Progenitor cell of endocrine pancreas (in vitro differentiated cells): ENCODE measurements around the gene COL4A1. TPM values are rescaled to one million over a fixed set of nuclear protein-coding genes. Genes with fewer than 3 reads are reported as not detected.

ENCODE experiments used
- DNase-seq: peaks from one replicate; pipeline ENCODE4 v3.0.0; 2021; ENCODE audit warnings: low spot score; ENCODE audit not compliant: unreplicated experiment
- H3K27ac Mint-ChIP-seq: 2 replicates; pipeline ENCODE4 v1.8.0; 2021; ENCODE audit warnings: mild to moderate bottlenecking, moderate library complexity, mixed read lengths
- H3K27me3 Mint-ChIP-seq: 2 replicates; pipeline ENCODE4 v1.8.0; 2021; ENCODE audit warnings: mixed read lengths
- H3K36me3 Mint-ChIP-seq: 2 replicates; pipeline ENCODE4 v1.8.0; 2022; ENCODE audit warnings: mixed read lengths; ENCODE audit not compliant: insufficient read depth
- H3K4me1 Mint-ChIP-seq: 2 replicates; pipeline ENCODE4 v1.8.0; 2021; ENCODE audit warnings: low read depth, mixed read lengths
- H3K4me3 Mint-ChIP-seq: 2 replicates; pipeline ENCODE4 v1.8.0; 2021; ENCODE audit warnings: low read depth, mild to moderate bottlenecking, moderate library complexity, mixed read lengths
- H3K9me3 Mint-ChIP-seq: 2 replicates; pipeline ENCODE4 v1.8.0; 2021; ENCODE audit warnings: low read depth, mixed read lengths
- total RNA-seq: library from RNA; stranded (reverse); gene quantifications from 2 replicates; pipeline ENCODE4 v1.2.1, GENCODE V29; 2021
- TF ChIP-seq, protein P1 (sequence below): fragments of 200-600 bp; sonication (generic); IDR thresholded peaks from one replicate; pipeline ENCODE4 v1.5.0; 2021; ENCODE audit warnings: antibody characterized with exemption, mild to moderate bottlenecking; ENCODE audit not compliant: unreplicated experiment

Gene COL4A1
- total RNA-seq, 1 donor from 2014 or later, result 81.3 TPM

GRCh38 chr13:110227864-110228643 is 78.9 kb downstream of the COL4A1 start:
- H3K4me1 Mint-ChIP-seq, result peaks cover 14% of the 10 kb centered on the region
- H3K36me3 Mint-ChIP-seq, result peaks cover 2% of the 10 kb centered on the region
- no peak overlapping the region for H3K4me3 Mint-ChIP-seq
- peaks cover 20% of the 10 kb centered on the region for H3K27me3 Mint-ChIP-seq
- peaks cover 2% of the 10 kb centered on the region for H3K9me3 Mint-ChIP-seq
- no peak overlapping the region for H3K27ac Mint-ChIP-seq
- DNase-seq, result no peak
- TF ChIP-seq, protein P1, sequence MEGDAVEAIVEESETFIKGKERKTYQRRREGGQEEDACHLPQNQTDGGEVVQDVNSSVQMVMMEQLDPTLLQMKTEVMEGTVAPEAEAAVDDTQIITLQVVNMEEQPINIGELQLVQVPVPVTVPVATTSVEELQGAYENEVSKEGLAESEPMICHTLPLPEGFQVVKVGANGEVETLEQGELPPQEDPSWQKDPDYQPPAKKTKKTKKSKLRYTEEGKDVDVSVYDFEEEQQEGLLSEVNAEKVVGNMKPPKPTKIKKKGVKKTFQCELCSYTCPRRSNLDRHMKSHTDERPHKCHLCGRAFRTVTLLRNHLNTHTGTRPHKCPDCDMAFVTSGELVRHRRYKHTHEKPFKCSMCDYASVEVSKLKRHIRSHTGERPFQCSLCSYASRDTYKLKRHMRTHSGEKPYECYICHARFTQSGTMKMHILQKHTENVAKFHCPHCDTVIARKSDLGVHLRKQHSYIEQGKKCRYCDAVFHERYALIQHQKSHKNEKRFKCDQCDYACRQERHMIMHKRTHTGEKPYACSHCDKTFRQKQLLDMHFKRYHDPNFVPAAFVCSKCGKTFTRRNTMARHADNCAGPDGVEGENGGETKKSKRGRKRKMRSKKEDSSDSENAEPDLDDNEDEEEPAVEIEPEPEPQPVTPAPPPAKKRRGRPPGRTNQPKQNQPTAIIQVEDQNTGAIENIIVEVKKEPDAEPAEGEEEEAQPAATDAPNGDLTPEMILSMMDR, result no peak

GRCh38 chr13:110227416-110227815 is 79.5 kb downstream of the COL4A1 start:
- Mint-ChIP-seq H3K27ac (no peak overlapping the region), H3K36me3 (no peaks in the 10 kb centered on the region), H3K27me3 (peaks cover 15% of the 10 kb centered on the region), H3K4me1 (peaks cover 14% of the 10 kb centered on the region), H3K9me3 (no peaks in the 10 kb centered on the region), H3K4me3 (no peak overlapping the region)
- DNase-seq, result no peak
- TF ChIP-seq, protein P1, result no peak

DNA sequence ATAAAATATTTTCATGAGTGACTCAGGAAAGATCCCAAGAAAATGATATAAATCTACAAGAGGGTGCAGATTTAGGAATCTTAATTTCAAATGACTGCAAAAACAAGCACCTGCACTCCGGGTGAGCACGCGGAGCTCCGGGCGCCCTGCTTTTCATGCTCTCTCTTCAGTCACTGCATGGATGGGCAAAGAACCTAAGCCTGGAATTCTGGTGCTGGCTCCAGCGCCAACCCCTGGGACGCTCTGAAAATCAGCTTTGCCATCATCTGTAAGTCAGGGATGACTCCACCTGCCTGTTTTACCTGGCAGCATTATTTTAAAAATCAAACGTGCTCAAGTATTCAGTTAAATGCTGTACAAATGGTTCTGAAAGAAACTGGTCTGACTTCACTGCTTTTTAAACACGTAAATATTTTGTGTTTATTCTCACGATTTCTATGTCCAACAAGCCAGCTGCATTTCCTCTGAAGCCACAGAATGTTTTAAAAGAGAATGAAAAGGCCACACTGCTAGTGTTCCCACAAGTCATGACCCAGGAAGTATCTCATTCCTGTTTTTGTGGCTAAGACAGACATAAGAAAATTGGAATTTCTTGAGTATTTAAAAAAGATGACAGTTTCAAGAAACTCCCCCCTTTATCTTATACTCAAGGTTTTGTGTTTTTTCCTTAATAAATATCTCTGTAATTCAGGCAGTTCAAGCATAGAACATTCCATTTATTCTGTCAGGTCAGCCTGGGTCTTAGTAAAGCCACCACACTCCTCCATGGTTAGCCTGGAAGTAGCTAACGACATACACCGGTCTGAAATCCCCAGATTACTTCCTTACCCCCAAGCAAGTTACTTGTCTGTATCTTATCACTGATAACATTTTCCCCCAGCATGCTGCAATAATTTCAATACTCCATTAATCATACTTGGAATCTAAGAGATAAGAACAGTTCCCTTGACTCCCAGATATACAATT is 81.1 kb downstream of the COL4A1 start:
- TF ChIP-seq, protein P1, result no peak
- H3K9me3 Mint-ChIP-seq, result no peaks in the 10 kb centered on the region
- H3K27me3 Mint-ChIP-seq, result peaks cover 15% of the 10 kb centered on the region
- no peak for DNase-seq
- peaks cover 14% of the 10 kb centered on the region for H3K4me1 Mint-ChIP-seq
- H3K36me3 Mint-ChIP-seq, result no peaks in the 10 kb centered on the region
- H3K27ac Mint-ChIP-seq, result no peak overlapping the region
- H3K4me3 Mint-ChIP-seq, result no peak overlapping the region

DNA sequence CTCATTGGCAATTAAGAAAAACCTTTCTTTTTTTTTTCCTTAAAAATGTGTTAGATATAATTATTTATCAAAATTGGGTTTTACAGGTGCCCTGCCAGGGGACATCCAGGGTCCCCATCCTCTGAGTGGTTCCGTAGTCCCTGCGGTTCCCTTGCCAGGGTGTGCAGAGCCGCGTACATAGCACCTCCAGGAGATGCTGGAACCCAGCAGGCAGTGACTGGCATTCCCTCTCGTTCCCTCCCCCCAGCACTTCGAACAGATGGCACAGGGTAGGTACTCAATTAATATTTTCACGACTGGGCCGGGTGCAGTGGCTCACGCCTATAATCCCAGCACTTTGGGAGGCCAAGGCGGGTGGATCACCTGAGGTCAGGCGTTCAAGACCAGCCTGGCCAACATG is 82.0 kb downstream of the COL4A1 start:
- Mint-ChIP-seq H3K27ac (no peak overlapping the region), H3K4me1 (peaks cover 13% of the 10 kb centered on the region), H3K4me3 (no peak overlapping the region), H3K27me3 (peaks cover 12% of the 10 kb centered on the region), H3K36me3 (no peaks in the 10 kb centered on the region), H3K9me3 (no peaks in the 10 kb centered on the region)
- TF ChIP-seq, protein P1, result no peak
- no peak for DNase-seq

- DNase-seq, result no peak
- peaks cover 10% of the 10 kb centered on the region for H3K27me3 Mint-ChIP-seq
- no peaks in the 10 kb centered on the region for H3K36me3 Mint-ChIP-seq
- no peaks in the 10 kb centered on the region for H3K9me3 Mint-ChIP-seq
- H3K27ac Mint-ChIP-seq, result no peak overlapping the region
- H3K4me1 Mint-ChIP-seq, result peaks cover 13% of the 10 kb centered on the region
- no peak overlapping the region for H3K4me3 Mint-ChIP-seq
- TF ChIP-seq, protein P1, result no peak
Observed at GRCh38 chr13:110224519-110224918, 82.4 kb downstream of the COL4A1 start.
